Transverse colon (tissue), 4 donors: ENCODE results near the gene BPIFB2. TPM values are rescaled to one million over a fixed set of nuclear protein-coding genes. Genes with fewer than 3 reads are reported as not detected.

ENCODE experiments used
- DNase-seq: peaks from one replicate; pipeline ENCODE4 v3.0.0-alpha.2; 2019
- H3K27ac ChIP-seq, 4 donors: fragments of 200-600 bp; sonication (generic); 2 replicates each; pipeline ENCODE4 v1.5.1; 2016 to 2018; ENCODE audit warnings: inconsistent platforms in 4 of 4
- H3K27me3 ChIP-seq: fragments of 200-600 bp; sonication (generic); 2 replicates; pipeline ENCODE4 v1.5.1; 2017; ENCODE audit warnings: inconsistent platforms
- H3K36me3 ChIP-seq, 4 donors: fragments of 200-600 bp; sonication (generic); 2 replicates each; pipeline ENCODE4 v1.5.1; 2017 to 2019; ENCODE audit warnings: inconsistent platforms in 4 of 4
- H3K4me1 ChIP-seq, 4 donors: fragments of 200-600 bp; sonication (generic); 2 replicates each; pipeline ENCODE4 v1.5.1; 2017 to 2020; ENCODE audit warnings: inconsistent platforms in 4 of 4
- H3K4me3 ChIP-seq, 4 donors: fragments of 200-600 bp; sonication (generic); 1 replicate in 1 of 4; 2 replicates in 3 of 4; pipeline versions ENCODE4 v1.5.1 to v1.6.1; 2017 to 2019; ENCODE audit warnings: inconsistent platforms in 4 of 4
- H3K9me3 ChIP-seq, 2 donors: fragments of 200-600 bp; sonication (generic); 2 replicates each; pipeline ENCODE4 v1.5.1; 2017 to 2019; ENCODE audit warnings: inconsistent platforms in 2 of 2
- EP300 ChIP-seq: sonication (generic); formaldehyde crosslinking; IDR thresholded peaks from one replicate; pipeline ENCODE4 v1.6.1; 2017; ENCODE audit warnings: antibody characterized with exemption, low read depth
- POLR2A ChIP-seq: fragments of 450-650 bp; IDR thresholded peaks from one replicate; pipeline ENCODE4 v1.6.1; 2016; ENCODE audit warnings: antibody characterized with exemption, mild to moderate bottlenecking, moderate library complexity
- POLR2AphosphoS5 ChIP-seq, 3 donors: sonication (generic); formaldehyde crosslinking; IDR thresholded peaks; one replicate each; pipeline ENCODE4 v1.6.1; 2016; ENCODE audit warnings: antibody characterized with exemption in 3 of 3
- WGBS, 2 donors: methylation state at CpG; one replicate each; pipeline ENCODE4 v1.1.5; 2018; ENCODE audit warnings: low coverage in 1 of 2; 5-methylcytosine and 5-hydroxymethylcytosine counted together
- in situ Hi-C, 4 donors: fragments of 200-750 bp; cut with MboI; loops; one replicate each; pipeline versions ENCODE4 v1.15.0 to v1.15.1; 2017; ENCODE audit warnings: low sequenced_read_pairs in 3 of 4, low pct_ligation_motif_present in 1 of 4, low pct_unique_long_range_greater_than_20kb in 1 of 4
- intact Hi-C: fragments of 100-400 bp; cut with DNase I; formaldehyde crosslinking; loops from one replicate; pipeline ENCODE4 v1.15.1; 2023; ENCODE audit warnings: low total_unique reads
- total RNA-seq, 4 donors: library from RNA; depleted of rRNA; stranded (reverse); fragments of >200 nt; gene quantifications; one replicate each; pipeline ENCODE4 v1.1.0, GENCODE V29; 2016
- TF ChIP-seq, protein P1 (sequence below), 5 experiments: fragments of 200-600 bp in 3 of 5; fragments of 450-650 bp in 2 of 5; sonication (generic) in 3 of 5; IDR thresholded peaks; 1 replicate in 2 of 5; 2 replicates in 3 of 5; pipeline ENCODE4 v1.5.1; 2016 to 2017; ENCODE audit warnings: antibody characterized with exemption in 5 of 5, inconsistent platforms in 3 of 5, mild to moderate bottlenecking in 2 of 5, moderate library complexity in 1 of 5

BPIFB2 gene
- total RNA-seq, 4 donors from 2014 or later = not detected

- Histone ChIP-seq H3K4me3 (no peak overlapping the region), H3K36me3 (no peaks in the 10 kb centered on the region), H3K4me1 (no peaks in the 10 kb centered on the region), H3K9me3 (no peaks in the 10 kb centered on the region), H3K27ac (no peak overlapping the region), H3K27me3 (no peaks in the 10 kb centered on the region)
- intact Hi-C loops = no loop called here
- in situ Hi-C loops = no loop called here
- WGBS, 2 donors = 71 to 88% methylated on average over 5 to 10 of the region's 10 CpGs
- TF ChIP-seq EP300 = no peak
- TF ChIP-seq POLR2A = no peak
- TF ChIP-seq, protein P1, sequence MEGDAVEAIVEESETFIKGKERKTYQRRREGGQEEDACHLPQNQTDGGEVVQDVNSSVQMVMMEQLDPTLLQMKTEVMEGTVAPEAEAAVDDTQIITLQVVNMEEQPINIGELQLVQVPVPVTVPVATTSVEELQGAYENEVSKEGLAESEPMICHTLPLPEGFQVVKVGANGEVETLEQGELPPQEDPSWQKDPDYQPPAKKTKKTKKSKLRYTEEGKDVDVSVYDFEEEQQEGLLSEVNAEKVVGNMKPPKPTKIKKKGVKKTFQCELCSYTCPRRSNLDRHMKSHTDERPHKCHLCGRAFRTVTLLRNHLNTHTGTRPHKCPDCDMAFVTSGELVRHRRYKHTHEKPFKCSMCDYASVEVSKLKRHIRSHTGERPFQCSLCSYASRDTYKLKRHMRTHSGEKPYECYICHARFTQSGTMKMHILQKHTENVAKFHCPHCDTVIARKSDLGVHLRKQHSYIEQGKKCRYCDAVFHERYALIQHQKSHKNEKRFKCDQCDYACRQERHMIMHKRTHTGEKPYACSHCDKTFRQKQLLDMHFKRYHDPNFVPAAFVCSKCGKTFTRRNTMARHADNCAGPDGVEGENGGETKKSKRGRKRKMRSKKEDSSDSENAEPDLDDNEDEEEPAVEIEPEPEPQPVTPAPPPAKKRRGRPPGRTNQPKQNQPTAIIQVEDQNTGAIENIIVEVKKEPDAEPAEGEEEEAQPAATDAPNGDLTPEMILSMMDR (IDR thresholded peaks at IDR 0.05) = no peak
- no peak for TF ChIP-seq POLR2AphosphoS5 (IDR thresholded peaks at IDR 0.05)
- no peak for DNase-seq
Measured at GRCh38 chr20:33026779-33027759, 19.6 kb downstream of the BPIFB2 start.

DNA sequence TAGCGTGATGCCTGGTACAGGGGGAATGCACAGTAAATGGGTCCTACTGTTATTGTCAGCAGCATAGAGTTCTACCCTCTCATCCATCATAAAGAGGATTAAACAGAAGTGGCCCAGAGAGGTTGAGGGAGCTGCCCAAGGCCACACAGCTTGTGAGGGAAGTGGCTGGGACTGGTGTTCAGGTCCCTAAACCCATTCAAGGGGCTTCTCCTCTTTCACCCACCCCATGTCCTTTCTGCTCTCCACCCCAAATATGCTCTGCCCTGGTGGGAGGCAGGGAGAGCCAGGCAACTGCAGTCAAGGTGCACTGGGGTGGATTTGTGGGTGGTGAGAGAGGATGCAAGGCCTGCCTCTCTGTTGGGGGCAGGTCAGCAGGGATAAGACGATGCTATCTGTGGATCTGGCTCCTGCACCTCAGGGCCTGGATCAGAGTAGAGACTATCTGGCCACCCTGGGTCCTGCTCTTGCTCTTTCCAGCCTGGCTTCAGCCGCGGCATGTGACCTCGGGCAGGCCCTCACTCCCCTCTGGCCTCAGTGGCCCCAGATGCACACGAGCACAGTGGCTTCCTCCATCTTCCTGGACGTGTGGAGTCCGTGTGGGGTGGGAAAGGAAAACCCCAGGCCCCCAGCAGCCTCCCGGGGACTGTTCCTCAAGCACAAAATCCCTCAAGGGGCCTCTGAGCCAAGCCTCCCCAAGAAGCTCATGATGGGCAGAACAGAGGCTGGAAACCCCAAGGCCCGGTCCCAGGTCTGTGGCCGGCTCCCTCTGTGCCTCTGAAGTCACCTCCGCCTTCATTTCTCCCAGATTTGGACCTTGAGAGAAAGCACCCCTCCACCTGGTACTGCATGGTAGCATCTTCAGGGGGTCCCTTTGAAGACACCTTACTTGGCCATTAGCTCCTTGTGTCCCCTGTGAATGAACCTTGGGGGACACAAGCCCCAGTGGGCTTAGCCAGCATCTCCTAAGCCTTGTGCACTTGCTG is 20.6 kb downstream of the BPIFB2 start:
- H3K36me3 ChIP-seq = no peaks in the 10 kb centered on the region
- TF ChIP-seq EP300 = no peak
- no peak for TF ChIP-seq POLR2AphosphoS5 (IDR thresholded peaks at IDR 0.05)
- TF ChIP-seq, protein P1 (IDR thresholded peaks at IDR 0.05) = no peak
- TF ChIP-seq POLR2A = no peak
- H3K27ac ChIP-seq = no peak overlapping the region
- H3K9me3 ChIP-seq = no peaks in the 10 kb centered on the region
- no peaks in the 10 kb centered on the region for H3K4me1 ChIP-seq
- in situ Hi-C loops = no loop called here
- WGBS, 2 donors = 69 to 100% methylated on average over 1 to 8 of the region's 12 CpGs
- no peak overlapping the region for H3K4me3 ChIP-seq
- intact Hi-C loops = no loop called here
- no peaks in the 10 kb centered on the region for H3K27me3 ChIP-seq
- DNase-seq = no peak

- no peaks in the 10 kb centered on the region for H3K4me1 ChIP-seq
- no peak overlapping the region for H3K27ac ChIP-seq
- no peaks in the 10 kb centered on the region for H3K36me3 ChIP-seq
- no peak for DNase-seq
- WGBS, 2 donors = 51 to 55% methylated on average over 4 to 7 of the region's 7 CpGs
- no peaks in the 10 kb centered on the region for H3K9me3 ChIP-seq
- no peak overlapping the region for H3K4me3 ChIP-seq
- intact Hi-C loops (no loop called here), in situ Hi-C loops (no loop called here)
- no peak for TF ChIP-seq POLR2AphosphoS5 (IDR thresholded peaks at IDR 0.05)
- no peak for TF ChIP-seq POLR2A
- TF ChIP-seq, protein P1 (IDR thresholded peaks at IDR 0.05) = no peak
- TF ChIP-seq EP300 = no peak
- H3K27me3 ChIP-seq = no peaks in the 10 kb centered on the region
Measured at GRCh38 chr20:33028875-33029274, 21.4 kb downstream of the BPIFB2 start.

- in situ Hi-C loops = no loop called here
- Histone ChIP-seq H3K4me1 (no peaks in the 10 kb centered on the region), H3K27me3 (no peaks in the 10 kb centered on the region), H3K36me3 (no peaks in the 10 kb centered on the region), H3K4me3 (no peak overlapping the region), H3K27ac (no peak overlapping the region), H3K9me3 (no peaks in the 10 kb centered on the region)
- intact Hi-C loops = no loop called here
- WGBS, 2 donors = 80 to 87% methylated on average over 6 to 9 of the region's 9 CpGs
- no peak for DNase-seq
- no peak for TF ChIP-seq POLR2AphosphoS5 (IDR thresholded peaks at IDR 0.05)
- TF ChIP-seq, protein P1 (IDR thresholded peaks at IDR 0.05) = no peak
Measured at GRCh38 chr20:33030076-33030475, 22.6 kb downstream of the BPIFB2 start.
